Trophoblast cell (in vitro differentiated cells and primary cell): ENCODE data around the gene TMEM132D.

Experiments
- DNase-seq, 2 donors: peaks; one replicate each; pipeline ENCODE4 v3.0.0-alpha.2; 2016
- H2AFZ ChIP-seq: 2 replicates; pipeline ENCODE4 v1.6.1; 2013; ENCODE audit warnings: low read length, moderate library complexity, mild to moderate bottlenecking; ENCODE audit not compliant: insufficient read depth, poor library complexity
- H2AK5ac ChIP-seq: 2 replicates; pipeline ENCODE4 v1.6.1; 2013; ENCODE audit warnings: mild to moderate bottlenecking, low read length
- H2BK120ac ChIP-seq: 2 replicates; pipeline ENCODE4 v1.6.1; 2013; ENCODE audit warnings: low read length, mild to moderate bottlenecking, moderate library complexity; ENCODE audit not compliant: insufficient read depth, poor library complexity
- H2BK12ac ChIP-seq: 2 replicates; pipeline ENCODE4 v1.6.1; 2013; ENCODE audit warnings: mild to moderate bottlenecking, low read length, moderate library complexity
- H2BK5ac ChIP-seq: 2 replicates; pipeline ENCODE4 v1.6.1; 2013; ENCODE audit warnings: low read length, low read depth, moderate library complexity, mild to moderate bottlenecking; ENCODE audit not compliant: poor library complexity
- H3K14ac ChIP-seq: 2 replicates; pipeline ENCODE4 v1.6.1; 2013; ENCODE audit warnings: mild to moderate bottlenecking, low read length
- H3K18ac ChIP-seq: 2 replicates; pipeline ENCODE4 v1.6.1; 2013; ENCODE audit warnings: mild to moderate bottlenecking, low read length
- H3K23ac ChIP-seq: 2 replicates; pipeline ENCODE4 v1.6.1; 2013; ENCODE audit warnings: low read length
- H3K27ac ChIP-seq: 2 replicates; pipeline ENCODE4 v1.5.1; 2013; ENCODE audit warnings: low read depth, mild to moderate bottlenecking, inconsistent platforms, low read length, moderate library complexity
- H3K27me3 ChIP-seq: 2 replicates; pipeline ENCODE4 v1.6.1; 2013; ENCODE audit warnings: inconsistent platforms, mild to moderate bottlenecking, low read length, moderate library complexity; ENCODE audit not compliant: insufficient read depth
- H3K36me3 ChIP-seq, 2 experiments: 1 replicate in 1 of 2; 2 replicates in 1 of 2; pipeline ENCODE4 v1.6.1; 2013; ENCODE audit warnings: low read length in 2 of 2, mild to moderate bottlenecking in 2 of 2, moderate library complexity in 1 of 2; ENCODE audit not compliant: insufficient read depth in 2 of 2, control insufficient read depth in 1 of 2
- H3K4ac ChIP-seq: 2 replicates; pipeline ENCODE4 v1.6.1; 2013; ENCODE audit warnings: low read depth, mild to moderate bottlenecking, low read length, moderate library complexity
- H3K4me1 ChIP-seq, 2 experiments: 1 replicate in 1 of 2; 2 replicates in 1 of 2; pipeline ENCODE4 v1.6.1; 2013; ENCODE audit warnings: low read length in 2 of 2, mild to moderate bottlenecking in 2 of 2, moderate library complexity in 1 of 2; ENCODE audit not compliant: insufficient read depth in 2 of 2, control insufficient read depth in 1 of 2
- H3K4me2 ChIP-seq: 2 replicates; pipeline ENCODE4 v1.6.1; 2013; ENCODE audit warnings: inconsistent platforms, mild to moderate bottlenecking, low read length, moderate library complexity
- H3K4me3 ChIP-seq: 2 replicates; pipeline ENCODE4 v1.5.1; 2013; ENCODE audit warnings: mild to moderate bottlenecking, low read depth, low read length, inconsistent platforms
- H3K79me1 ChIP-seq: one replicate; pipeline ENCODE4 v1.6.1; 2013; ENCODE audit warnings: low read length
- H3K79me2 ChIP-seq: 2 replicates; pipeline ENCODE4 v1.6.1; 2013; ENCODE audit warnings: low read length, mild to moderate bottlenecking; ENCODE audit not compliant: control insufficient read depth, insufficient read depth, poor library complexity
- H3K9ac ChIP-seq: 2 replicates; pipeline ENCODE4 v1.6.1; 2013; ENCODE audit warnings: mild to moderate bottlenecking, low read length
- H3K9me3 ChIP-seq: 2 replicates; pipeline ENCODE4 v1.6.1; 2013; ENCODE audit warnings: low read depth, mild to moderate bottlenecking, control low read depth, inconsistent platforms, low read length; ENCODE audit not compliant: insufficient read depth
- H4K12ac ChIP-seq: 2 replicates; pipeline ENCODE4 v1.6.1; 2013; ENCODE audit warnings: low read depth, mild to moderate bottlenecking, low read length, moderate library complexity
- H4K8ac ChIP-seq: 2 replicates; pipeline ENCODE4 v1.6.1; 2013; ENCODE audit warnings: low read depth, mild to moderate bottlenecking, low read length, moderate library complexity
- H4K91ac ChIP-seq: one replicate; pipeline ENCODE4 v1.6.1; 2013; ENCODE audit warnings: low read depth, mild to moderate bottlenecking, low read length, moderate library complexity
- WGBS: extraction: QIAGEN DNeasy Blood & Tissue Kit; methylation state at CpG from one replicate; pipeline ENCODE4 v1.1.7; 2013; ENCODE audit warnings: missing lambda C conversion rate; ENCODE audit not compliant: insufficient read length, insufficient coverage; ENCODE audit errors: extremely low coverage; 5-methylcytosine and 5-hydroxymethylcytosine counted together

Gene TMEM132D

GRCh38 chr12:129716825-129717224, 187.0 kb downstream of the TMEM132D start:
- Histone ChIP-seq H3K4me3 (no peak overlapping the region), H2AFZ (no peak overlapping the region), H3K79me1 (no peaks in the 10 kb centered on the region), H3K4ac (no peak overlapping the region), H3K4me1 (no peaks in the 10 kb centered on the region), H3K9me3 (peaks cover 3% of the 10 kb centered on the region), H3K27me3 (no peaks in the 10 kb centered on the region), H3K27ac (no peak overlapping the region), H3K23ac (no peak overlapping the region), H2BK12ac (no peak overlapping the region), H2BK5ac (no peak overlapping the region), H2BK120ac (no peak overlapping the region), H4K8ac (no peak overlapping the region), H4K12ac (no peak overlapping the region), H3K4me2 (no peak overlapping the region), H3K79me2 (no peaks in the 10 kb centered on the region), H4K91ac (no peak overlapping the region), H3K14ac (no peak overlapping the region), H3K18ac (no peak overlapping the region), H3K36me3 (no peaks in the 10 kb centered on the region), H3K9ac (no peak overlapping the region), H2AK5ac (no peak overlapping the region)
- DNase-seq: no peak
- no CpG with 5 or more reads among the region's 9 CpGs for WGBS

GRCh38 chr12:129706716-129707115, 197.1 kb downstream of the TMEM132D start:
- no peak for DNase-seq
- Histone ChIP-seq H3K9ac (no peak overlapping the region), H2BK120ac (no peak overlapping the region), H3K79me1 (no peaks in the 10 kb centered on the region), H3K27me3 (no peaks in the 10 kb centered on the region), H3K4me3 (no peak overlapping the region), H2BK5ac (no peak overlapping the region), H2AFZ (no peak overlapping the region), H3K79me2 (no peaks in the 10 kb centered on the region), H3K4me1 (no peaks in the 10 kb centered on the region), H2BK12ac (no peak overlapping the region), H2AK5ac (no peak overlapping the region), H3K27ac (no peak overlapping the region), H4K91ac (no peak overlapping the region), H4K12ac (no peak overlapping the region), H3K9me3 (peaks cover 2% of the 10 kb centered on the region), H4K8ac (no peak overlapping the region), H3K36me3 (no peaks in the 10 kb centered on the region), H3K4ac (no peak overlapping the region), H3K4me2 (no peak overlapping the region), H3K14ac (no peak overlapping the region), H3K23ac (no peak overlapping the region), H3K18ac (no peak overlapping the region)
- WGBS: no CpG with 5 or more reads among the region's 2 CpGs

- Histone ChIP-seq H3K27me3 (no peaks in the 10 kb centered on the region), H3K9ac (no peak overlapping the region), H3K4me1 (no peaks in the 10 kb centered on the region), H4K8ac (no peak overlapping the region), H2BK12ac (no peak overlapping the region), H2BK120ac (no peak overlapping the region), H3K9me3 (peaks cover 5% of the 10 kb centered on the region), H3K4me3 (peak overlapping the region; percentile 23), H3K23ac (no peak overlapping the region), H2AFZ (no peak overlapping the region), H3K79me1 (no peaks in the 10 kb centered on the region), H4K91ac (no peak overlapping the region), H3K4me2 (no peak overlapping the region), H2BK5ac (no peak overlapping the region), H3K36me3 (no peaks in the 10 kb centered on the region), H3K79me2 (no peaks in the 10 kb centered on the region), H2AK5ac (no peak overlapping the region), H3K18ac (no peak overlapping the region), H3K27ac (no peak overlapping the region), H3K14ac (no peak overlapping the region), H4K12ac (no peak overlapping the region), H3K4ac (no peak overlapping the region)
- WGBS: no CpG with 5 or more reads among the region's 11 CpGs
- DNase-seq: no peak
Observed at GRCh38 chr12:129704232-129704830, 199.5 kb downstream of the TMEM132D start.

- Histone ChIP-seq H3K9me3 (peaks cover 5% of the 10 kb centered on the region), H3K4ac (no peak overlapping the region), H2BK120ac (no peak overlapping the region), H2AK5ac (no peak overlapping the region), H2BK12ac (no peak overlapping the region), H4K12ac (no peak overlapping the region), H2AFZ (no peak overlapping the region), H3K14ac (no peak overlapping the region), H3K79me2 (no peaks in the 10 kb centered on the region), H3K4me2 (no peak overlapping the region), H3K79me1 (no peaks in the 10 kb centered on the region), H2BK5ac (no peak overlapping the region), H3K9ac (no peak overlapping the region), H4K91ac (no peak overlapping the region), H3K23ac (no peak overlapping the region), H3K36me3 (no peaks in the 10 kb centered on the region), H3K27ac (no peak overlapping the region), H3K18ac (no peak overlapping the region), H3K4me3 (no peak overlapping the region), H3K4me1 (no peaks in the 10 kb centered on the region), H4K8ac (no peak overlapping the region), H3K27me3 (no peaks in the 10 kb centered on the region)
- no CpG with 5 or more reads among the region's 9 CpGs for WGBS
- DNase-seq: no peak
Observed at GRCh38 chr12:129701631-129702101, 202.2 kb downstream of the TMEM132D start.
